ENCODE results near the gene NSG1. TPM values are rescaled to one million over a fixed set of nuclear protein-coding genes. Genes with fewer than 3 reads are reported as not detected.

The NSG1 gene
- total RNA-seq, 1 donor from 2014 or later = 71.9 TPM

DNA sequence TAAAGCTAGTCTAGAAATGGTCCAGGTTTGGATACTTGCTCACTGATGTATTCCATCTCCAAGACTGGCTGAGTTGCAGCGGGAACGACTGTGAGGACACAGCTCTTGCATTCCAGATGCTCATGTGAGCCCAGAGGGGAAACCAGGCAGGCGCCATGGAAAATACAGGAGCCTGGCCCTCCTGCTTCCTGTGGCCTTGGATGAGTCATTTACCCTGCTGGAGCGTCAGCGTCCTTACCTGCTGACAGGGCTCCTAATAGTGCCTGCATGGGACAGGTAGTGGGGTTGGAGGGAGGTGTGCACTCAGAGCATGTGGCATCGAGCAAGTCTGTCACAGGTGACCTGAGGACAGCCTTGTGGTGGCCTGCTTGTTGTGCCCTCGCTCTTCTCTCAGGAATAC is 69.4 kb downstream of the NSG1 start:
- no peak overlapping the region for H3K27ac Mint-ChIP-seq
- TF ChIP-seq, protein P1, sequence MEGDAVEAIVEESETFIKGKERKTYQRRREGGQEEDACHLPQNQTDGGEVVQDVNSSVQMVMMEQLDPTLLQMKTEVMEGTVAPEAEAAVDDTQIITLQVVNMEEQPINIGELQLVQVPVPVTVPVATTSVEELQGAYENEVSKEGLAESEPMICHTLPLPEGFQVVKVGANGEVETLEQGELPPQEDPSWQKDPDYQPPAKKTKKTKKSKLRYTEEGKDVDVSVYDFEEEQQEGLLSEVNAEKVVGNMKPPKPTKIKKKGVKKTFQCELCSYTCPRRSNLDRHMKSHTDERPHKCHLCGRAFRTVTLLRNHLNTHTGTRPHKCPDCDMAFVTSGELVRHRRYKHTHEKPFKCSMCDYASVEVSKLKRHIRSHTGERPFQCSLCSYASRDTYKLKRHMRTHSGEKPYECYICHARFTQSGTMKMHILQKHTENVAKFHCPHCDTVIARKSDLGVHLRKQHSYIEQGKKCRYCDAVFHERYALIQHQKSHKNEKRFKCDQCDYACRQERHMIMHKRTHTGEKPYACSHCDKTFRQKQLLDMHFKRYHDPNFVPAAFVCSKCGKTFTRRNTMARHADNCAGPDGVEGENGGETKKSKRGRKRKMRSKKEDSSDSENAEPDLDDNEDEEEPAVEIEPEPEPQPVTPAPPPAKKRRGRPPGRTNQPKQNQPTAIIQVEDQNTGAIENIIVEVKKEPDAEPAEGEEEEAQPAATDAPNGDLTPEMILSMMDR (conservative IDR thresholded peaks at IDR 0.05) = no peak
- H3K36me3 Mint-ChIP-seq = peaks cover 38% of the 10 kb centered on the region

GRCh38 chr4:4456816-4457578 is 70.1 kb downstream of the NSG1 start:
- H3K4me1 Mint-ChIP-seq (ENCODE audit: unreplicated experiment) = peaks cover 4% of the 10 kb centered on the region
- no peak overlapping the region for H3K27ac Mint-ChIP-seq
- no peaks in the 10 kb centered on the region for H3K9me3 Mint-ChIP-seq
- TF ChIP-seq, protein P1 (conservative IDR thresholded peaks at IDR 0.05) = no peak
- no peak for DNase-seq (ENCODE audit: extremely low spot score, unreplicated experiment)
- peaks cover 33% of the 10 kb centered on the region for H3K36me3 Mint-ChIP-seq
- no peaks in the 10 kb centered on the region for H3K27me3 Mint-ChIP-seq
- H3K4me3 Mint-ChIP-seq = no peak overlapping the region

More for the DNA sequence above, 69.4 kb downstream of the NSG1 start:
- Mint-ChIP-seq H3K9me3 (no peaks in the 10 kb centered on the region), H3K4me1 (ENCODE audit: unreplicated experiment) (no peaks in the 10 kb centered on the region), H3K4me3 (no peak overlapping the region), H3K27me3 (no peaks in the 10 kb centered on the region)
- DNase-seq (ENCODE audit: extremely low spot score, unreplicated experiment) = no peak

DNA sequence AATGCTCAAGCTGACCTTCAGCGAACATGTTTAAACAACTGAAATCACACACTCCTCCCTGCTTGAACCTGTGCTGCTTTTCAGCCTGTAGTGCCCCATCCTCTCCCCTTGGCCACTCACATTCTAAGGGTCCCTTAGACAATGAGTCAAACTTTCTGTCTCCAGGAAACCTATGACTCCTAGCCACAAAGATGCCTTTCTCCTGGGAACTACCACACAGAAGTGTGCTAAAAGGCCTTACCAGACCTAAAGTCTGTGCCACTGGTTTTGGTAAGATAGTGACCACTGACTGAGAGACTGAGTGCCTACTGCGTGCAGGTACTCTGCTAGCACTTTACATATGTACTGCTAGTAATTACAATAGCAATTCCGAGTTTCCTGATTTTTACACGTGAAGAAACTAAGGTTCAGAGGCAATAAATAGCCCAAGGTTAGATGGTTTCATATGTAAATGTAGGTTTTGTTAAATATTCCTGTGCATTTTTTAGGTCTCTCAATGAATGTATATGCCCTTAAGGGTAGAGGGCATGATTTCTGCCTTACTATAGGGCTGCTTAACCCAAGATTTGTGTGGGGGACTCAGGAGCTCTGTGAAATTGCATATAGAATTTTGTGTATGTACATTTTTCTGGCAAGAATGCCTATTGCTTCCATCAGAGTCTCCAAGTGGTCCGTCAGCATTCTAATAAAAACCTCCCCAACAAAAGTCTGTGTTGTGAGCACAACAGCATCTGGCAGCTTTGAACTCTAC is 71.1 kb downstream of the NSG1 start:
- Mint-ChIP-seq H3K9me3 (no peaks in the 10 kb centered on the region), H3K27me3 (no peaks in the 10 kb centered on the region), H3K4me3 (no peak overlapping the region), H3K27ac (no peak overlapping the region), H3K36me3 (peaks cover 27% of the 10 kb centered on the region), H3K4me1 (ENCODE audit: unreplicated experiment) (peaks cover 7% of the 10 kb centered on the region)
- no peak for DNase-seq (ENCODE audit: extremely low spot score, unreplicated experiment)
- TF ChIP-seq, protein P1 (conservative IDR thresholded peaks at IDR 0.05) = no peak

DNA sequence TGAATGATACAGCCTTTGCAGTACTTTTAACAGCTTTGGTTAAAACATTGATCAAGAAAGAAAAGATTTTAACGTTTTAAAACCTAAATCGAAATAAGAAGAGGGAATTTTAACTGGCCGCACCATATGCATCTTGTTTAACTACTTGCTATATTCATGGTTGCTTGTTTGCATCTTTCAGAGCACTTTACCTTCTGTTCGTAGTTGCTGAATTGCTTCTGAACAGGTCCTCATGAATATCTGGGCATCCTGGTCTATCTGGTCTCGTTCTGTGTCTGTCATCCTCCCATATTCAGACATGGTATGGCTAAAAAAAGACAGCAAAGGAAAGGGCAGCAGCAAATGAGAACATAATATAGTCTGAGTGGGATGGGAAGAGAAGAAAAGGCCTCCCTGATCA is 72.3 kb downstream of the NSG1 start:
- H3K4me1 Mint-ChIP-seq (ENCODE audit: unreplicated experiment) = peaks cover 7% of the 10 kb centered on the region
- TF ChIP-seq, protein P1 (conservative IDR thresholded peaks at IDR 0.05) = no peak
- no peaks in the 10 kb centered on the region for H3K27me3 Mint-ChIP-seq
- H3K4me3 Mint-ChIP-seq = no peak overlapping the region
- peaks cover 25% of the 10 kb centered on the region for H3K36me3 Mint-ChIP-seq
- DNase-seq (ENCODE audit: extremely low spot score, unreplicated experiment) = no peak
- no peaks in the 10 kb centered on the region for H3K9me3 Mint-ChIP-seq
- H3K27ac Mint-ChIP-seq = no peak overlapping the region

DNA sequence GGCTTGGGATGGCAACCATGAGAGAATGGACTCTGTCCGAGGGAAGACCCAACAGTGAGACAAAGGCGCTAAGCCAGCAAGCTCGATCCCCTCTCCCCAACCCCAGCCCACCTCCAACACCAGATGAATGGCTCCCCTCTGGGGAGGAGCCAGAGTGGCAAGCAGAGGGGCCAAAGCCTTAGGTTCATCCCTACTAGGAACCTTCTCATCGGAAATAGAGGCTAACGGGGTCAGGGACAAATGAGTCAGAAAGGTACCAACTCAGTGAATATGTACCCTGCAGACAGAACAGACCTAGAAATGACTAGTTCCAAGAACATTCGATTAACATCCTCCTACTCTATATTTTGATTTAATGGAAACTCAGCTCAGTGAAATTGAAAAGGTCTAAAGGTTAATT is 73.9 kb downstream of the NSG1 start:
- H3K4me3 Mint-ChIP-seq = no peak overlapping the region
- no peaks in the 10 kb centered on the region for H3K27me3 Mint-ChIP-seq
- no peaks in the 10 kb centered on the region for H3K9me3 Mint-ChIP-seq
- no peak for DNase-seq (ENCODE audit: extremely low spot score, unreplicated experiment)
- no peak overlapping the region for H3K27ac Mint-ChIP-seq
- TF ChIP-seq, protein P1 (conservative IDR thresholded peaks at IDR 0.05) = no peak
- peaks cover 7% of the 10 kb centered on the region for H3K4me1 Mint-ChIP-seq (ENCODE audit: unreplicated experiment)
- H3K36me3 Mint-ChIP-seq = peaks cover 32% of the 10 kb centered on the region
